HepG2 (cell line): ENCODE measurements around the gene VEGFB. TPM values are rescaled to one million over a fixed set of nuclear protein-coding genes. Genes with fewer than 3 reads are reported as not detected.

Experiments
- CHCHD3 ChIP-seq: sonication (generic); formaldehyde crosslinking; IDR thresholded peaks from 2 replicates; pipeline ENCODE4 v1.8.0; 2022; ENCODE audit warnings: mild to moderate bottlenecking, missing genetic modification reagents, moderate library complexity
- JUN ChIP-seq: sonication (generic); formaldehyde crosslinking; IDR thresholded peaks from 2 replicates; pipeline ENCODE4 v1.4.0; 2020; ENCODE audit warnings: mild to moderate bottlenecking, missing genetic modification reagents
- KDM2A ChIP-seq: sonication (generic); formaldehyde crosslinking; IDR thresholded peaks from 2 replicates; pipeline ENCODE4 v1.4.0; 2020; ENCODE audit warnings: low read depth, missing genetic modification reagents, borderline replicate concordance
- MAFG ChIP-seq: sonication (generic); formaldehyde crosslinking; IDR thresholded peaks from 2 replicates; pipeline ENCODE4 v1.5.1; 2020; ENCODE audit warnings: mild to moderate bottlenecking, missing genetic modification reagents
- NFKBIZ ChIP-seq: IDR thresholded peaks from 2 replicates; pipeline ENCODE4 v1.6.1; 2018; ENCODE audit warnings: missing genetic modification reagents, missing compliant biosample characterization
- RFX1 ChIP-seq: fragments of 450-650 bp; IDR thresholded peaks from 2 replicates; pipeline ENCODE4 v1.6.1; 2017
- SCMH1 ChIP-seq: sonication (generic); formaldehyde crosslinking; IDR thresholded peaks from 2 replicates; pipeline ENCODE4 v1.9.0; 2021; ENCODE audit warnings: missing genetic modification reagents, mild to moderate bottlenecking, borderline replicate concordance
- SP4 ChIP-seq: sonication (generic); formaldehyde crosslinking; IDR thresholded peaks from 2 replicates; pipeline ENCODE4 v1.8.1; 2023; ENCODE audit warnings: mild to moderate bottlenecking, missing genetic modification reagents
- SUZ12 ChIP-seq: fragments of 150-350 bp; IDR thresholded peaks from 2 replicates; pipeline ENCODE4 v1.6.1; 2014; ENCODE audit warnings: low read depth, low read length
- YEATS2 ChIP-seq: sonication (generic); formaldehyde crosslinking; IDR thresholded peaks from 2 replicates; pipeline ENCODE4 v1.4.0; 2020; ENCODE audit warnings: missing genetic modification reagents, borderline replicate concordance
- ZFP37 ChIP-seq: sonication (generic); formaldehyde crosslinking; IDR thresholded peaks from 2 replicates; pipeline ENCODE4 v1.4.0; 2020; ENCODE audit warnings: missing genetic modification reagents, borderline replicate concordance
- ZNF180 ChIP-seq: sonication (generic); formaldehyde crosslinking; IDR thresholded peaks from 2 replicates; pipeline ENCODE4 v1.4.0; 2020; ENCODE audit warnings: low read depth, missing genetic modification reagents, borderline replicate concordance
- ZNF253 ChIP-seq: sonication (generic); formaldehyde crosslinking; IDR thresholded peaks from 2 replicates; pipeline ENCODE4 v1.8.0; 2022; ENCODE audit warnings: mild to moderate bottlenecking, missing genetic modification reagents, borderline replicate concordance
- ZNF329 ChIP-seq: sonication (generic); formaldehyde crosslinking; IDR thresholded peaks from 2 replicates; pipeline ENCODE4 v1.9.0; 2021; ENCODE audit warnings: low read depth, mild to moderate bottlenecking, missing genetic modification reagents
- ZNF543 ChIP-seq: sonication (generic); formaldehyde crosslinking; IDR thresholded peaks from 2 replicates; pipeline ENCODE4 v1.4.0; 2020; ENCODE audit warnings: mild to moderate bottlenecking, missing genetic modification reagents
- polyA plus RNA-seq, 8 experiments: library from polyadenylated mRNA; depleted of rRNA in 3 of 8; stranded (reverse) in 7 of 8; unstranded in 1 of 8; fragments of >200 nt; fragmentation: Illumina TruSeq in 4 of 8; extraction: Trizol in 4 of 8; gene quantifications; 2 replicates each; pipeline versions ENCODE4 v1.2.1 to v1.2.3, GENCODE V29; 2011 to 2016; ENCODE audit warnings: low read depth in 4 of 8, missing spikeins in 1 of 8, mixed read lengths in 1 of 8; ENCODE audit not compliant: insufficient read depth in 1 of 8
- total RNA-seq, 5 experiments: library from RNA; depleted of rRNA; stranded (reverse); fragments of >200 nt; fragmentation: Illumina TruSeq; extraction: Trizol; gene quantifications; 2 replicates each; pipeline ENCODE4 v1.2.3, GENCODE V29; 2016; ENCODE audit warnings: low read depth in 1 of 5
- TF ChIP-seq, protein P1 (sequence below): sonication (generic); formaldehyde crosslinking; IDR thresholded peaks from 2 replicates; pipeline ENCODE4 v1.4.0; 2020; ENCODE audit warnings: missing genetic modification reagents
- TF ChIP-seq, protein P2 (sequence below): sonication (generic); formaldehyde crosslinking; IDR thresholded peaks from 2 replicates; pipeline ENCODE4 v1.4.0; 2020; ENCODE audit warnings: mild to moderate bottlenecking, missing genetic modification reagents, borderline replicate concordance
- TF ChIP-seq, protein P3 (sequence below): sonication (generic); formaldehyde crosslinking; conservative IDR thresholded peaks from 2 replicates; pipeline ENCODE4 v1.5.0; 2020; ENCODE audit warnings: missing genetic modification reagents
- TF ChIP-seq, protein P4 (sequence below): sonication (generic); formaldehyde crosslinking; IDR thresholded peaks from 2 replicates; pipeline ENCODE4 v1.8.1; 2023; ENCODE audit warnings: mild to moderate bottlenecking, moderate library complexity, missing genetic modification reagents

The VEGFB gene
- total and polyA plus RNA-seq, 2 of the 13 experiments (the other 11 are each of a cell fraction or from before 2014, with no cell fraction given), result 9.0 to 11.3 TPM

DNA sequence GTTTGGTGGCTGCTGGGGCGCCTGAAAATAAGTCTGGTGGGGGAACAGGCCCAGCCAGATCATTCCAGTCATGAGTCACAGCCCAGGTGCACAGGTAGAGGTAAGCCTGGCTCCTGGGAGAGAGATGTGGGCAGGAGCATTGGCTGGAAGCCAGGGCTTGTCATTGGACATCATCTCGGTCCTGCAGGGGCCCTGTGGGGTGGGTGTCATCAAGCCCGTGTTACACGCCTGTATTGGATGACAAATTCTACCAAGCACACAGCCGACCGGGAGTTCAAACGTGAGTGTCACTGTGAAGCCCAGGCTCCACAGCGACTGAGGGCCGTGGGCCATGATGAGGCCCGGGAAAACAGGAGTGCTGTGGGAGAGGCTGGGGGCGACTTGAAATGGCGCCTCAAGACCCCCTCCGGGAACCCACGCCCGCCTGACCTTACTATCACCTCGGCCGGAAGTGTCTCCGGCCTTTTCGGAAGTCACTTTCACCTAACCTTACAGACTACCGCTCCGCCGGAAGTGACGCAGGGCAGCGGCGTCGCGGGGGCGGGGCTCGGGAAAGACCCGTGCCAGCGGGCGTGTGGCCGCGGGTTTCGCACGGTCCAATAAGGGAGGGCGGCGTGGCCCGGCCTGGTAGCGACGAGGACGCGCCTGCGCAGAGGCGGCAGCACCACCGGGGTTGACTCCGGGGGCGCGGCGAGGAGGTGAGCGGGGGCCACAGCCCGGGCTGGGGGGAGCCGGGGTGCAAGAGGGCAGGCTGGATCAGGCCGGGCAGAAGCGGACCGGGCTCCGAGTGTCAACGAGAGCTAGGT lies 6.3 kb downstream of the VEGFB start, which contains the start of gene FKBP2 (continued):
- TF ChIP-seq CHCHD3 (CRISPR knock-in tag) (no peak), SUZ12 (no peak), KDM2A (CRISPR knock-in tag) (peak; percentile 98), MAFG (CRISPR knock-in tag) (no peak), ZNF253 (no peak), ZNF543 (peak; percentile 38; the same call in 1 of the 2 replicates), ZNF329 (CRISPR knock-in tag) (0 out of 2 replicates have a peak, but pooled peaks have one; percentile 28), JUN (CRISPR knock-in tag) (no peak), YEATS2 (CRISPR knock-in tag) (peak; percentile 86; the same call in 1 of the 2 replicates), ZNF180 (CRISPR knock-in tag) (no peak), SCMH1 (CRISPR knock-in tag) (no peak), SP4 (CRISPR knock-in tag) (peak; percentile 86), NFKBIZ (no peak), ZFP37 (0 out of 2 replicates have a peak, but pooled peaks have one; percentile 3), RFX1 (no peak)
- TF ChIP-seq, protein P1, sequence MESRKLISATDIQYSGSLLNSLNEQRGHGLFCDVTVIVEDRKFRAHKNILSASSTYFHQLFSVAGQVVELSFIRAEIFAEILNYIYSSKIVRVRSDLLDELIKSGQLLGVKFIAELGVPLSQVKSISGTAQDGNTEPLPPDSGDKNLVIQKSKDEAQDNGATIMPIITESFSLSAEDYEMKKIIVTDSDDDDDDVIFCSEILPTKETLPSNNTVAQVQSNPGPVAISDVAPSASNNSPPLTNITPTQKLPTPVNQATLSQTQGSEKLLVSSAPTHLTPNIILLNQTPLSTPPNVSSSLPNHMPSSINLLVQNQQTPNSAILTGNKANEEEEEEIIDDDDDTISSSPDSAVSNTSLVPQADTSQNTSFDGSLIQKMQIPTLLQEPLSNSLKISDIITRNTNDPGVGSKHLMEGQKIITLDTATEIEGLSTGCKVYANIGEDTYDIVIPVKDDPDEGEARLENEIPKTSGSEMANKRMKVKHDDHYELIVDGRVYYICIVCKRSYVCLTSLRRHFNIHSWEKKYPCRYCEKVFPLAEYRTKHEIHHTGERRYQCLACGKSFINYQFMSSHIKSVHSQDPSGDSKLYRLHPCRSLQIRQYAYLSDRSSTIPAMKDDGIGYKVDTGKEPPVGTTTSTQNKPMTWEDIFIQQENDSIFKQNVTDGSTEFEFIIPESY (CRISPR knock-in tag), result no peak
- TF ChIP-seq, protein P2, sequence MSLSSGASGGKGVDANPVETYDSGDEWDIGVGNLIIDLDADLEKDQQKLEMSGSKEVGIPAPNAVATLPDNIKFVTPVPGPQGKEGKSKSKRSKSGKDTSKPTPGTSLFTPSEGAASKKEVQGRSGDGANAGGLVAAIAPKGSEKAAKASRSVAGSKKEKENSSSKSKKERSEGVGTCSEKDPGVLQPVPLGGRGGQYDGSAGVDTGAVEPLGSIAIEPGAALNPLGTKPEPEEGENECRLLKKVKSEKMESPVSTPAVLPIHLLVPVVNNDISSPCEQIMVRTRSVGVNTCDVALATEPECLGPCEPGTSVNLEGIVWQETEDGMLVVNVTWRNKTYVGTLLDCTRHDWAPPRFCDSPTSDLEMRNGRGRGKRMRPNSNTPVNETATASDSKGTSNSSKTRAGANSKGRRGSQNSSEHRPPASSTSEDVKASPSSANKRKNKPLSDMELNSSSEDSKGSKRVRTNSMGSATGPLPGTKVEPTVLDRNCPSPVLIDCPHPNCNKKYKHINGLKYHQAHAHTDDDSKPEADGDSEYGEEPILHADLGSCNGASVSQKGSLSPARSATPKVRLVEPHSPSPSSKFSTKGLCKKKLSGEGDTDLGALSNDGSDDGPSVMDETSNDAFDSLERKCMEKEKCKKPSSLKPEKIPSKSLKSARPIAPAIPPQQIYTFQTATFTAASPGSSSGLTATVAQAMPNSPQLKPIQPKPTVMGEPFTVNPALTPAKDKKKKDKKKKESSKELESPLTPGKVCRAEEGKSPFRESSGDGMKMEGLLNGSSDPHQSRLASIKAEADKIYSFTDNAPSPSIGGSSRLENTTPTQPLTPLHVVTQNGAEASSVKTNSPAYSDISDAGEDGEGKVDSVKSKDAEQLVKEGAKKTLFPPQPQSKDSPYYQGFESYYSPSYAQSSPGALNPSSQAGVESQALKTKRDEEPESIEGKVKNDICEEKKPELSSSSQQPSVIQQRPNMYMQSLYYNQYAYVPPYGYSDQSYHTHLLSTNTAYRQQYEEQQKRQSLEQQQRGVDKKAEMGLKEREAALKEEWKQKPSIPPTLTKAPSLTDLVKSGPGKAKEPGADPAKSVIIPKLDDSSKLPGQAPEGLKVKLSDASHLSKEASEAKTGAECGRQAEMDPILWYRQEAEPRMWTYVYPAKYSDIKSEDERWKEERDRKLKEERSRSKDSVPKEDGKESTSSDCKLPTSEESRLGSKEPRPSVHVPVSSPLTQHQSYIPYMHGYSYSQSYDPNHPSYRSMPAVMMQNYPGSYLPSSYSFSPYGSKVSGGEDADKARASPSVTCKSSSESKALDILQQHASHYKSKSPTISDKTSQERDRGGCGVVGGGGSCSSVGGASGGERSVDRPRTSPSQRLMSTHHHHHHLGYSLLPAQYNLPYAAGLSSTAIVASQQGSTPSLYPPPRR (CRISPR knock-in tag), result peak; percentile 33; the same call in 1 of the 2 replicates
- TF ChIP-seq, protein P3, sequence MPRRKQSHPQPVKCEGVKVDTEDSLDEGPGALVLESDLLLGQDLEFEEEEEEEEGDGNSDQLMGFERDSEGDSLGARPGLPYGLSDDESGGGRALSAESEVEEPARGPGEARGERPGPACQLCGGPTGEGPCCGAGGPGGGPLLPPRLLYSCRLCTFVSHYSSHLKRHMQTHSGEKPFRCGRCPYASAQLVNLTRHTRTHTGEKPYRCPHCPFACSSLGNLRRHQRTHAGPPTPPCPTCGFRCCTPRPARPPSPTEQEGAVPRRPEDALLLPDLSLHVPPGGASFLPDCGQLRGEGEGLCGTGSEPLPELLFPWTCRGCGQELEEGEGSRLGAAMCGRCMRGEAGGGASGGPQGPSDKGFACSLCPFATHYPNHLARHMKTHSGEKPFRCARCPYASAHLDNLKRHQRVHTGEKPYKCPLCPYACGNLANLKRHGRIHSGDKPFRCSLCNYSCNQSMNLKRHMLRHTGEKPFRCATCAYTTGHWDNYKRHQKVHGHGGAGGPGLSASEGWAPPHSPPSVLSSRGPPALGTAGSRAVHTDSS (CRISPR knock-in tag), result no peak
- TF ChIP-seq, protein P4, sequence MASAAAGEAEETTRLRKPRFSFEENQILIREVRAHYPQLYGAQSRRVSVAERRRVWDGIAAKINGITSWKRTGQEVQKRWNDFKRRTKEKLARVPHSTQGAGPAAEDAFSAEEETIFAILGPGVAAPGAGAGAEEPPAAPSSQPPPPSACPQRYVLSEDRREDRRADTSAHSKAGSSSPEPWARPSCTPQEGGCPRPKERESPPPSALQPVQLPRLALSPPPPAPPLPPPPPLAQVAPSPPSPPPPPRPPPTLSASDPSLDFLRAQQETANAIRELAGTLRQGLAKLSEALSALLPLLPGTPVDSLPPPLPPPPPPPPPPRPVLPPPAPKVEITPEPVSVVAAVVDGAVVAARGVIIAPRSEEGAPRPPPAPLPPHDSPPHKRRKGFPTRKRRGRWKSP (CRISPR knock-in tag), result peak; percentile 84
